ENCODE measurements around the gene MICU2. TPM values are rescaled to one million over a fixed set of nuclear protein-coding genes. Genes with fewer than 3 reads are reported as not detected.

Gene MICU2
- total RNA-seq, 4 donors from 2014 or later = 31.6 to 39.5 (median 36.0) TPM

GRCh38 chr13:21579754-21580316 is 24.1 kb downstream of the MICU2 start:
- DNase-seq (ENCODE audit: extremely low spot score) = no peak
- 97% methylated on average over 3 of the region's 3 CpGs for WGBS
- no peaks in the 10 kb centered on the region for H3K27me3 ChIP-seq
- no peak for TF ChIP-seq POLR2A (IDR thresholded peaks at IDR 0.05; ENCODE audit: low read depth)
- TF ChIP-seq CTCF (IDR thresholded peaks at IDR 0.05) = no peak
- TF ChIP-seq POLR2AphosphoS5 (IDR thresholded peaks at IDR 0.05) = no peak
- TF ChIP-seq EP300 (IDR thresholded peaks at IDR 0.05) = no peak
- no peaks in the 10 kb centered on the region for H3K4me1 ChIP-seq
- H3K4me3 ChIP-seq = no peak overlapping the region
- intact Hi-C loops (cut with DNase I) = no loop called here
- no peaks in the 10 kb centered on the region for H3K36me3 ChIP-seq
- H3K27ac ChIP-seq (replicated peaks in 1 of 4) = no peak overlapping the region
- no peaks in the 10 kb centered on the region for H3K9me3 ChIP-seq

- Histone ChIP-seq H3K9me3 (no peaks in the 10 kb centered on the region), H3K27me3 (no peaks in the 10 kb centered on the region), H3K27ac (replicated peaks in 1 of 4) (no peak overlapping the region), H3K4me3 (no peak overlapping the region), H3K4me1 (no peaks in the 10 kb centered on the region), H3K36me3 (no peaks in the 10 kb centered on the region)
- intact Hi-C loops (cut with DNase I) = no loop called here
- 32% methylated on average over 1 of the region's 1 CpG for WGBS
- TF ChIP-seq EP300 (IDR thresholded peaks at IDR 0.05) = no peak
- no peak for TF ChIP-seq POLR2AphosphoS5 (IDR thresholded peaks at IDR 0.05)
- no peak for TF ChIP-seq CTCF (IDR thresholded peaks at IDR 0.05)
- TF ChIP-seq POLR2A (IDR thresholded peaks at IDR 0.05; ENCODE audit: low read depth) = no peak
- no peak for DNase-seq (ENCODE audit: extremely low spot score)
Observed at GRCh38 chr13:21578748-21579147, 25.2 kb downstream of the MICU2 start.

GRCh38 chr13:21576426-21576825 is 27.5 kb downstream of the MICU2 start:
- intact Hi-C loops (cut with DNase I) = no loop called here
- no peak overlapping the region for H3K27ac ChIP-seq (replicated peaks in 1 of 4)
- no peak overlapping the region for H3K4me3 ChIP-seq
- H3K27me3 ChIP-seq = no peaks in the 10 kb centered on the region
- DNase-seq (ENCODE audit: extremely low spot score) = no peak
- no peaks in the 10 kb centered on the region for H3K9me3 ChIP-seq
- H3K4me1 ChIP-seq = no peaks in the 10 kb centered on the region
- TF ChIP-seq CTCF (IDR thresholded peaks at IDR 0.05) (no peak), POLR2AphosphoS5 (IDR thresholded peaks at IDR 0.05) (no peak), EP300 (IDR thresholded peaks at IDR 0.05) (no peak), POLR2A (IDR thresholded peaks at IDR 0.05; ENCODE audit: low read depth) (no peak)
- no peaks in the 10 kb centered on the region for H3K36me3 ChIP-seq

- Histone ChIP-seq H3K4me1 (no peaks in the 10 kb centered on the region), H3K4me3 (no peak overlapping the region), H3K27me3 (no peaks in the 10 kb centered on the region), H3K27ac (replicated peaks in 1 of 4) (no peak overlapping the region), H3K36me3 (no peaks in the 10 kb centered on the region), H3K9me3 (no peaks in the 10 kb centered on the region)
- DNase-seq (ENCODE audit: extremely low spot score) = no peak
- no peak for TF ChIP-seq EP300 (IDR thresholded peaks at IDR 0.05)
- no peak for TF ChIP-seq CTCF (IDR thresholded peaks at IDR 0.05)
- TF ChIP-seq POLR2AphosphoS5 (IDR thresholded peaks at IDR 0.05) = no peak
- TF ChIP-seq POLR2A (IDR thresholded peaks at IDR 0.05; ENCODE audit: low read depth) = no peak
- 72% methylated on average over 2 of the region's 2 CpGs for WGBS
- intact Hi-C loops (cut with DNase I) = no loop called here
Observed at GRCh38 chr13:21573920-21574712, 29.9 kb downstream of the MICU2 start.
